Activated naive CD4-positive, alpha-beta T cell treated with anti-CD3 and anti-CD28 coated beads, Interleukin-2, amount 50 U/mL, for 24 hours (primary cell): ENCODE measurements around the gene MAS1.

Source experiments
- H3K27ac Mint-ChIP-seq: one replicate; pipeline ENCODE4 v1.8.0; 2021; ENCODE audit warnings: mild to moderate bottlenecking, mixed read lengths
- H3K27me3 Mint-ChIP-seq: one replicate; pipeline ENCODE4 v1.8.0; 2021; ENCODE audit warnings: mixed read lengths
- H3K36me3 Mint-ChIP-seq: one replicate; pipeline ENCODE4 v1.8.0; 2021; ENCODE audit warnings: mixed read lengths
- H3K4me1 Mint-ChIP-seq: one replicate; pipeline ENCODE4 v1.8.0; 2021; ENCODE audit warnings: mixed read lengths
- H3K4me3 Mint-ChIP-seq: one replicate; pipeline ENCODE4 v1.8.0; 2021; ENCODE audit warnings: mild to moderate bottlenecking, mixed read lengths
- H3K9me3 Mint-ChIP-seq: one replicate; pipeline ENCODE4 v1.8.0; 2021; ENCODE audit warnings: mixed read lengths

Gene MAS1

DNA sequence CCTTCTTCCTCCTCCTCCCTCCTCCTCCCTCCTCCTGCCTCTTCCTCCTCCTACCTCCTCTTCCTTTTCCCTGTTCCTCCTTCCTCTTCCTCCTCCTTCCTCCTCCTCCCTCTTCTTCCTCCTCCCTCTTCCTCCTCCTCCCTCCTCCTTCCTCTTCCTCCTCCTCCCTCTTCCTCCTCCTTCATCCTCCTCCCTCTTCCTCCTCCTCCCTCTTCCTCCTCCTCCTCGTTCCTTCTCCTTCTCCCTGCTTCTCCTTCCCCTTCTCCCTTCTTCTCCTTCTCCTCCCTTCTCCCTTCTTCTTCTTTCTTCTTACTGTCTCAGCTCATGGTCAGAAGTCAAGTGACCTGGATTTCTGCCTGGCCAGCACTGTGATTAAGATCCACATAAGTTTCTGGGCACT, 7.7 kb downstream of the MAS1 start:
- Mint-ChIP-seq H3K4me3 (no peak overlapping the region), H3K9me3 (no peaks in the 10 kb centered on the region), H3K27ac (no peak overlapping the region), H3K4me1 (no peaks in the 10 kb centered on the region), H3K36me3 (no peaks in the 10 kb centered on the region), H3K27me3 (no peaks in the 10 kb centered on the region)

DNA sequence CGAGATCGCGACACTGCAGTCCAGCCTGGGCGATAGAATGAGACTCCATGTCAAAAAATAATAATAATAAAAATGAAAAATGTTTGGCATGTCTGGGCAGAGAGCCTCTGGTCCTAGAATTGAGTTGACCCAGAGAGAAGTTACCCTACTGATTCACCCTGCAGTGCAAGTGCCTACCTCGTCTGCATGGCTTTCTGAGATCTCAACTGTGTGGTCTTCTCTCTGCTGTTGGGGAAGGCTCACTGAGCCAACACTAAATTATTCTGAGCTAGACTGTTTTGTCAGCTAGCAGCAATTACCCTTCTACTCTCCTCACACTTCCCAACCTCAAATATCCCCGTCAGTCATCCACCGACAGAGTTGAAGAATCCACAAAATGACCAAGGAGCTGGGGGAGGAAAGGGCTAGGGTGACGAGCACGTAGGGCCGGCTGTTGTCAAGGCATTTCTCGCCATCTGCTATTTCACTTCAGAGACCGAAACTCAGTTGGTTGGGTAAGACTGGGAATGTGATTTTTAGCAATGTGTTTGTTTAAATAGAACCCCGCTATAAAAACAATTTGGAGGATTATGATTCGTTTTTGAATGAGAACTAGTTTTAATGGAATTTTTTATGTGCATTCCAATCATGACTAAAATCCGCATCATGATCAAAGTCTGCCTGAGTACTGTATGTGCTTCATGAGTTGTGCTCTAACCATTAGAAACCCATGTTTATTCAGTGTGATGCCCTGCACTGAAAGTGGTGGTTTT, 9.4 kb downstream of the MAS1 start:
- Mint-ChIP-seq H3K36me3 (no peaks in the 10 kb centered on the region), H3K4me1 (no peaks in the 10 kb centered on the region), H3K4me3 (no peak overlapping the region), H3K27ac (no peak overlapping the region), H3K9me3 (no peaks in the 10 kb centered on the region), H3K27me3 (no peaks in the 10 kb centered on the region)

DNA sequence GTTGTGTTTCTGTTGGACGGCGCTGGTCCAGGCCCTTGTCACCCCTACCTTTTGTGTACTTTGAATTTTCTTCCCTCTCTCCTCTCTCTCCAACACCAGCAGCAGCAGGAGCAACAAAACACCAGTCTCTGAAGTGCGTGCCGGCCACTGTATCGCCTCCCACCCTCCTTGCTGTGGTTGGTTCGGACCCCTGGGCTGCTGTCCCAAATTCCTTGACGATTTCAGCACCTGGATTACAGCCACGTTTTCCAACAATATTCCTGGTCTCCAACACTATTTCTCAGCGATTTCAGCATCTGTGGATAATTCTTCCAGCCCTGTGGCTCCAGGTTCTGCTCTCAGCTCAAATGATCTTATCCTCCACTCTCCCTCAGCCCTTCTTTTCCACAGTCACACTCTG, 11.8 kb downstream of the MAS1 start:
- no peak overlapping the region for H3K27ac Mint-ChIP-seq
- no peaks in the 10 kb centered on the region for H3K27me3 Mint-ChIP-seq
- no peaks in the 10 kb centered on the region for H3K4me1 Mint-ChIP-seq
- no peak overlapping the region for H3K4me3 Mint-ChIP-seq
- H3K36me3 Mint-ChIP-seq: no peaks in the 10 kb centered on the region
- H3K9me3 Mint-ChIP-seq: no peaks in the 10 kb centered on the region

DNA sequence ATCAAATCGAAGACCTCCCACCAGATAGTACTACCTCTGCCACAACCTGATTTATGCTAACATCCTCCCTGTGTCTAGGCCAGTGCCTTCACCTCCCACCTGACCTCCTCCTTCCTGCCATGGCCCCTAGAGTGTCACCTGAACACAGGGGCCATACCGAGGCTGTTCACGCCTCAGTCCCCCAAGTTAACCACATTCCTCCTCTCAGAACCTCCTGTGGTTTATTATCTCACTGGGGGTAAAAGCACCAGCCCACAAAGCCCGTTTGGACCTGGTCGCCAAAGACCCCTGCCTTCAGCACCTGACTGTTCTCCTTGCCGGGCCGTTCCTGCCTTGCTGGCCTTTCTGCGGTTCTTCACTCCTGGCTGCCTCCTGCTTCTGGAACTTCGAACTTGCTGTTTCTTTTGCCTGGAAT, 13.7 kb downstream of the MAS1 start:
- Mint-ChIP-seq H3K36me3 (no peaks in the 10 kb centered on the region), H3K27ac (no peak overlapping the region), H3K9me3 (no peaks in the 10 kb centered on the region), H3K27me3 (no peaks in the 10 kb centered on the region), H3K4me3 (no peak overlapping the region), H3K4me1 (no peaks in the 10 kb centered on the region)

DNA sequence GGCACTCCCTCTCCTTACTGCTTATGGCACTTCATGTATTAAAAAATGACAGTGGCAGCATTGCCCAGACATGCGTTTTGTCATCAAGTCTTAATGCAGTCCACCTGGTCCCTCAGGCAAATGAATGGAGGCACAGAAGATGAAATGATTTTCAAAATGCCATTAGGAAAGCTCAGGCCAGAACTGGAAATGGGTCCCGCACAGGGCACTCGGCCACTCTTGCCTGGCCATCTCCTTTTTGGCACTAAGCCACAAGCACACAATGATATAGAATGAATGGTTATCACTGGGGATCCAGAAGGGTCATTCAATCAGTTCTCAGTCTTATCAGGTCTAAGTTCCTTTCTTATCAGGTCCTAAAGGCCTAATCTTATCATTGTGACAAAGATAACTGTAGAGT, 15.6 kb downstream of the MAS1 start:
- peaks cover under 1% of the 10 kb centered on the region for H3K27me3 Mint-ChIP-seq
- H3K27ac Mint-ChIP-seq: no peak overlapping the region
- no peaks in the 10 kb centered on the region for H3K9me3 Mint-ChIP-seq
- no peaks in the 10 kb centered on the region for H3K36me3 Mint-ChIP-seq
- H3K4me3 Mint-ChIP-seq: no peak overlapping the region
- no peaks in the 10 kb centered on the region for H3K4me1 Mint-ChIP-seq

DNA sequence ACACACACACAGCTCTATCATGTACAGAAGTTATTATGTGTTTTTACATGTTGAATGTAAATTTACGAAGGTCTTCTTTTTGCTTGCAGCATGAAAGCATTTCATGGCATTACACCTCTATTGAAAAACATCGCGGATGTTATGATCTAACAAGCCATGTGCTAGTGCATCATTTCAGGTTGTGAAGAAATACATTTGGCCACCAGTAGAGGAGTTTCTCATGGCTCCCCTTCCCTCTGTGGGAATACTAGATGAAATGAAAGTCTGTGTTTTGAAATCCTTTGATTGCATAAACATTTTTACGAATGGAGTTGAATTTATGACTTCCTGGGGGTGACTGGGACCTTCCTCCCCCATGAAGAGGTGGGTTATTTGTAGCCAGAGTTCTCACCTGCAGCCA, 17.7 kb downstream of the MAS1 start:
- H3K9me3 Mint-ChIP-seq: no peaks in the 10 kb centered on the region
- H3K27ac Mint-ChIP-seq: no peak overlapping the region
- no peaks in the 10 kb centered on the region for H3K4me1 Mint-ChIP-seq
- no peaks in the 10 kb centered on the region for H3K36me3 Mint-ChIP-seq
- peaks cover 1% of the 10 kb centered on the region for H3K27me3 Mint-ChIP-seq
- no peak overlapping the region for H3K4me3 Mint-ChIP-seq

DNA sequence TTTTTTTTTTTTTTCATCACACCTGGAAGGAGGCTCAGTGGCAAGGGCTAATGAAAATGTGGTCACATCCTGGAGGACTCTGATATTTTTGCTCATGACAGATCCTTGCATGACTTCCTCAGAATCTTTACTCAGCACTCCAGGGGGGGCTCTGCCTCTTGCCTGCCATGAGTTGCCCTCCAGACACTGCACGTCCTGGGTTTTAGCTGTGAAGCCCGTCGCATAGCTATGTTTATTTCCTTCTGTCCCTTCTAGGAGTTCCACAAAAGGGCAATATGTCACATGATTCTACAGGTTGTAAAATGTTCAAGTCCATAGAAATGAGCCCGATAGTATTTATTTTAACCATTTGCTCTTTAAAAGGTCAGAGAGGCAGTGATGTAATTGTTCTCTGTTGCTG, 18.2 kb downstream of the MAS1 start:
- H3K9me3 Mint-ChIP-seq: no peaks in the 10 kb centered on the region
- H3K4me3 Mint-ChIP-seq: no peak overlapping the region
- no peak overlapping the region for H3K27ac Mint-ChIP-seq
- peaks cover 1% of the 10 kb centered on the region for H3K27me3 Mint-ChIP-seq
- H3K36me3 Mint-ChIP-seq: no peaks in the 10 kb centered on the region
- H3K4me1 Mint-ChIP-seq: no peaks in the 10 kb centered on the region

DNA sequence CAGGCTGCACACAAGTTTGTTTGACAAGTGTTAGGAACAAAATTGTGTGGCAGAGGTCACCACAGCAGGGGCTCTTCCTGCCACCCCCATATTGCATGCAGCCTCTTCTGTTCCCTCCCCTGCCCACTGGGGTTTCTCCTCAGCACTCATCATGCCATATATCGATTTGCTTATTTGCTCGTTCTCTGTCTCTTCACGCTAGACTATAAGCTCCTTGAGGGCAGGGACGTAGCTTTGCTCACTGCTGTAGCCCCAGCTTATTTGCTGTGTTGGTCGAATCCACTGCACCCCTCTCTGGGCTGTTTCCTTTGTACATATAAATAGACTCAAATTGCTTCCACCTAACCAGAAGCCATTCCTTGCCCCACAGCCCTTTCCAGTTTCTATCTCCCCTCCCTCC, 19.6 kb downstream of the MAS1 start:
- no peak overlapping the region for H3K4me3 Mint-ChIP-seq
- no peak overlapping the region for H3K27ac Mint-ChIP-seq
- H3K9me3 Mint-ChIP-seq: no peaks in the 10 kb centered on the region
- H3K36me3 Mint-ChIP-seq: no peaks in the 10 kb centered on the region
- H3K27me3 Mint-ChIP-seq: peaks cover 1% of the 10 kb centered on the region
- no peaks in the 10 kb centered on the region for H3K4me1 Mint-ChIP-seq

DNA sequence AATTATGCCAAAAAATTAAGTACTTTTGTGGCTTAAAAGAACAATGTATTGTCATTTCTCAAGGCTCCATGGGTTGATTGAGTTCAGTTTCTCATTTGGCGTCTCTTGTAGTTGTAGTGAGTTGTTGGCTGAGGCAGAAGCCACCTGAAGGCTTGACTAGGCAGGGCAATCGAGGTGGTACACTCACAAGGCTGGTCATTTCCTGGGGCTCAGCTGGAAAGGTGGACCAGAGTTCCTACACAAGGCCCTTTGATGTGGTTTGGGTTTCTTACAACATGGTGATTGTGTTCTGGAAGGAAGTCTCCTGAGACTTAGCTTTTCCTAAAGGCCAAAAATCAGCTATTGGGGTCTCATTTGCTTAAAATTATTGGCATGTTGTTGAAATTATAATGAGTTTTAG, 22.6 kb downstream of the MAS1 start:
- Mint-ChIP-seq H3K4me3 (no peak overlapping the region), H3K36me3 (no peaks in the 10 kb centered on the region), H3K4me1 (no peaks in the 10 kb centered on the region), H3K27me3 (peaks cover 1% of the 10 kb centered on the region), H3K9me3 (no peaks in the 10 kb centered on the region), H3K27ac (no peak overlapping the region)

DNA sequence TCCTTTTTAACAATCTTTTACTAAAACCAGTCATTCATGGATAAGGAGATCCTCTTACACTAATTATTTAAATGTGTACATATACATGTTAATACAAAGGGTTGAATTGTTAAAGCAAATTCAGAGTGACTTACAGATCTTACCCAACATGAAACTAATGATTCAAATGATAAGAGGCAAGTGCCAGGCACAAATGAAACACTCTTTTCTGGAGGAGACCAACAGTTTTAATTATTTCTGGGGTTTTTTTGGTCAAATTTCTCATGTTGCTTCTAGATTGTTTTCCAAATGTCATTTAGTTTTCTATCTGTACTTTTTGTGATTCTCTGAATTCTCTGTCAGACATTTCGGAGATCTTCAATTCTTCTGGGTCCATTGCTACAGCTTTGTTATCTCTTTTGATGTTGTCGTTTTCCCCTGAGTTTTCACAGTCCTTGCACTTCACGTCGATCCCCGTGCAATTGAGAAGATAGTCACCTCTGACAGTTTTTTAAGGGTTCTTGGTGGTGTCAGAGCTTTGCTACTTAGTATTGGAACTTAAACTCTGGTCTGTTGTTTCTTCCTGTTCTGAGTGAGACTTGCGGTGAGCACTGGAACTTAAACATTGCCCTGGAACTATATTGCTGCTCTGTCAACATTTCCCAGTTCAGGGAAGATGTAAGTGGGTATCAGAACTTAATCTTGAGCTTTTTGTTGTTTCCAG, 23.2 kb downstream of the MAS1 start:
- peaks cover 1% of the 10 kb centered on the region for H3K27me3 Mint-ChIP-seq
- H3K9me3 Mint-ChIP-seq: no peaks in the 10 kb centered on the region
- H3K4me3 Mint-ChIP-seq: no peak overlapping the region
- H3K4me1 Mint-ChIP-seq: no peaks in the 10 kb centered on the region
- no peaks in the 10 kb centered on the region for H3K36me3 Mint-ChIP-seq
- peak overlapping the region; percentile 1 for H3K27ac Mint-ChIP-seq

DNA sequence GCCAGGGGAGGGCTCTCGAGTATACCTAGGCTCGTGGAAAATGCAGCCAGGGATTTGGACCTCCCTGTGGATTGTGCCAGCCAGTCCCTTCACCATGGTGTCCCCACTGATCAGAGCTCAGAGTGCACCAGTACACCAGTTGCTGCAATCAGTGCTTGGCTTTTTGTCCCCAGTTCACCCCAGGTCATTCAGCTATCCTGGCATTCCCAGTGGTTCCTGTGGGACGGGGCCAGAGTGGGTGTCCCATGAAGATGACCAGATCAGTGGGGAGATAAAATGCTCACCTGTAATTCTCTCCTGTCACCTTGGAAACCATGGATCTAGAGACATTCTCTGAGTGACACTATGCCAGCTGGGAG, 23.8 kb downstream of the MAS1 start:
- Mint-ChIP-seq H3K4me3 (no peak overlapping the region), H3K36me3 (no peaks in the 10 kb centered on the region), H3K9me3 (no peaks in the 10 kb centered on the region), H3K27me3 (peaks cover 1% of the 10 kb centered on the region), H3K27ac (no peak overlapping the region), H3K4me1 (no peaks in the 10 kb centered on the region)

DNA sequence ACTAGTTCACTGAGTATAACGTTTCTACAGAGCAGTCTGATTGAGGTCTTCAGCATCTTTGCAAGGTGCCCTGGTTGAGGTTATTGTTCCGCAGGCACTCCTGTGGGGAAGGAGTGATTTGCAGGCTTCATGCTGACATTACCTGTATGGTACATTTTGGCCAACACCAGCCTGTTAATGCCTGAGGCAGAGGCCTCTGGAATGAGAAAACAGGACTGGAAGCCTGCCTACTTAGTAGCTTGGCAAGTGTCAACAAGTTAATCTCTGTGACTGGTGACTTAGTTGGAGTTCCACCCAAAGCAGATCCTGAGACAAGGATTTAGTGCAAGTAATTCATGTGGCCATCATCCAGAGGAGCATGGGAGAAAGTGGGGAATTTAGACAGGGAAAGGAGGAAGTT, 24.6 kb downstream of the MAS1 start:
- H3K36me3 Mint-ChIP-seq: no peaks in the 10 kb centered on the region
- H3K9me3 Mint-ChIP-seq: no peaks in the 10 kb centered on the region
- H3K4me3 Mint-ChIP-seq: no peak overlapping the region
- no peak overlapping the region for H3K27ac Mint-ChIP-seq
- H3K27me3 Mint-ChIP-seq: peaks cover 1% of the 10 kb centered on the region
- no peaks in the 10 kb centered on the region for H3K4me1 Mint-ChIP-seq

DNA sequence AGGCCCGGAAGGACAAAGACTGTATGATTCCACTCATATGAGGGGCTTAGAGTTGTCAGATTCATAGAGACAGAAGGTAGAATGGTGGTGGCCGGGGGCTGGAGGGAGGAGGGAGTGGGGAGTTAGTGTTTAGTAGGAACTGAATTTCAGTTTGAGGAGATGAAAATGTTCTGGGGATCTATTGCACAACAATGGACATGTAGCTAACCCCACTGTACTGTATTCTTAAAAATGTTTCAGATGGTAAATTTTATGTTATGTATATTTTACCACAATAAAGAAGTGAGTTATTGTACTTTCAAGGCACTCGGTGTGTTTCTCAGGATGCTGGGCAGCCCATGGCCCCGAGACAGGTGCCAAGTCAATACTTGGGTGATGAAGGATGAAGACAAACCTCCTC, 25.4 kb downstream of the MAS1 start:
- Mint-ChIP-seq H3K9me3 (no peaks in the 10 kb centered on the region), H3K36me3 (peaks cover 1% of the 10 kb centered on the region), H3K27ac (no peak overlapping the region), H3K27me3 (peaks cover 1% of the 10 kb centered on the region), H3K4me3 (no peak overlapping the region), H3K4me1 (no peaks in the 10 kb centered on the region)

DNA sequence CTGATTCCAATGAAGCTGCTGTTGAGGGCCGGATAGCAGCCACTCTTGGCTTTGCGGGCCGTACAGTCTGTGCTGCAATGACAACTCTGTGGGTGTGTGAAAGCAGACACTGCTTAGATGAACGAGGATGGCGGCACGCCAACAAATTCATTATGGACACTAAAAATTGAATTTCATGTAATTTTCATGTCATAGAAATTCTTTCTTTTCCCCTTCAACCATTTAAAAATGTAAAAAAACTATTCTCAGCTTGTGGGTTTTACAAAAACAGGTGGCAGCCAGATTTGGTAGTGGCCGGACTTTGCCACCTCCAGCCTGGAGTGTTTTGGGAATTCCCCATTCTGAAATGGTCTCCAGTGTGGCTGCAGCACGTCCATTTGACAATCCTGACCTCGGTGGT, 26.0 kb downstream of the MAS1 start:
- Mint-ChIP-seq H3K36me3 (peaks cover 5% of the 10 kb centered on the region), H3K27ac (no peak overlapping the region)

DNA sequence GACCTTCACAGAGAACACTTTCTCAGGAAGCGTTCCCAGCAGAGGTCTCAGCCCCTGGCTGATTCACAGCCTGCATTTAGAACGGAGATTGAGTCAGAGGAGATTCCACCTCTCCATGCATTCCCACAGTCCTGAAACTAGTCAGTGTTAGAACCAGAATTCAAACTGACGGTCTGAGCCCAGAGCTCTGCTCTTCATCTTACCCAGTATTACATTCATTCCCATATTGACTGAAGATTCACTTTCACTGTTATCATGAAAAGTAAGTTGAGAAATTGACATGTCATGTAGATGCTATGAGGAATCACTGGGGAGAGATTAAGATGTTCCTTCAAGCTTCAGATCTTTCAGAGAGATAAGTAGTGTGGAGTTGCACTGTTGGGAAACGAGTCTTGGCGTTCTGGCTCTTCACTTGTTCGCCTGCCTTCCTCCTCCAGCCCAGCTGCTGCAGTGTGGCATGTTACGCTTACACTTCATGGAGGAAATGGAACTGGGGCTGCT, 28.3 kb downstream of the MAS1 start:
- H3K4me3 Mint-ChIP-seq: no peak overlapping the region
- H3K9me3 Mint-ChIP-seq: peaks cover 3% of the 10 kb centered on the region
- peaks cover 6% of the 10 kb centered on the region for H3K36me3 Mint-ChIP-seq
- H3K27ac Mint-ChIP-seq: no peak overlapping the region
- no peaks in the 10 kb centered on the region for H3K4me1 Mint-ChIP-seq
- no peaks in the 10 kb centered on the region for H3K27me3 Mint-ChIP-seq

More for the DNA sequence above, 26.0 kb downstream of the MAS1 start:
- Mint-ChIP-seq H3K4me1 (no peaks in the 10 kb centered on the region), H3K9me3 (no peaks in the 10 kb centered on the region), H3K27me3 (no peaks in the 10 kb centered on the region), H3K4me3 (no peak overlapping the region)

DNA sequence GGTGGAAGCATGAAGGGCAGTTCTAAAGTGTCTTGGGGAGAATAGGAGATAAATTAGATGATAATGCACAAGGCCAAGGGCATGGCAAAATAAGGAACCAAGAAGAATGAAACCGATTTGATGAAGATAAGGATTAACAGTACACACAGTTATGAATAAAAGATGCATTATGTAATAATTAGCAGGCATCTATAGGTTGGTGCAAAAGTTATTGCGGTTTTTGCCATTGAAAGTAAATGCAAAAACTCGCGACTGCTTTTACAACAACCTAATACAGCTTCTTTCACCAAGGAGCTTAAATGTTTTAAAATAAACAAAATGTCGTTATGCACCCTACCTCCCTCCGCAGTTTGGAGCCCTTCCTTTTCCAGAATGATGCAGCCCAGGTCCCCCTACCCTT, 29.0 kb downstream of the MAS1 start:
- Mint-ChIP-seq H3K9me3 (peaks cover 5% of the 10 kb centered on the region), H3K36me3 (peaks cover 7% of the 10 kb centered on the region)

More for the DNA sequence above, 29.0 kb downstream of the MAS1 start:
- no peak overlapping the region for H3K27ac Mint-ChIP-seq
- H3K27me3 Mint-ChIP-seq: no peaks in the 10 kb centered on the region
- H3K4me3 Mint-ChIP-seq: no peak overlapping the region
- no peaks in the 10 kb centered on the region for H3K4me1 Mint-ChIP-seq
